ENCODE data around the gene ATP9B. TPM values are rescaled to one million over a fixed set of nuclear protein-coding genes. Genes with fewer than 3 reads are reported as not detected.

ATP9B gene
- total RNA-seq, 1 donor, result 35.4 TPM

DNA sequence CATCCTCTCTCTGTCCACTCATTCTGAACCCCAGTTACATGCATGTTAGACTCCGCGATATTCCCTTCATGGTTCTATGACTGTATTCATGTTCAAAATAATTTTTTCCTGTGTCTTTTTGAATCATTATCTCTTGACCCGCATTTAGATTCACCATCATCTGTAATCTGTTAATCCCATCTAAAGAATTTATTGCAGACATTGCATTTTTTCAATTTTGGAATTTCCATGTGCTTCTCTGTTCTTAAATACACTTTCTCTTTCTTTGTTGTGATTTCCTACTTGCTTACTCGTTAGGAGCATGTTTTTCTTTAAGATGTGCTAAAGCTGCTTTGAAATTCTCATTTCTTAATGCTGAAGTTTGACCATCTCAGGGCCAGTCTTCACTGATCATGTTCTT, 122.2 kb downstream of the ATP9B start:
- no peak overlapping the region for H3K4me3 ChIP-seq (ENCODE audit: low read depth, low read length)
- no peak for DNase-seq (ENCODE audit: low read depth)
- TF ChIP-seq, protein P1, sequence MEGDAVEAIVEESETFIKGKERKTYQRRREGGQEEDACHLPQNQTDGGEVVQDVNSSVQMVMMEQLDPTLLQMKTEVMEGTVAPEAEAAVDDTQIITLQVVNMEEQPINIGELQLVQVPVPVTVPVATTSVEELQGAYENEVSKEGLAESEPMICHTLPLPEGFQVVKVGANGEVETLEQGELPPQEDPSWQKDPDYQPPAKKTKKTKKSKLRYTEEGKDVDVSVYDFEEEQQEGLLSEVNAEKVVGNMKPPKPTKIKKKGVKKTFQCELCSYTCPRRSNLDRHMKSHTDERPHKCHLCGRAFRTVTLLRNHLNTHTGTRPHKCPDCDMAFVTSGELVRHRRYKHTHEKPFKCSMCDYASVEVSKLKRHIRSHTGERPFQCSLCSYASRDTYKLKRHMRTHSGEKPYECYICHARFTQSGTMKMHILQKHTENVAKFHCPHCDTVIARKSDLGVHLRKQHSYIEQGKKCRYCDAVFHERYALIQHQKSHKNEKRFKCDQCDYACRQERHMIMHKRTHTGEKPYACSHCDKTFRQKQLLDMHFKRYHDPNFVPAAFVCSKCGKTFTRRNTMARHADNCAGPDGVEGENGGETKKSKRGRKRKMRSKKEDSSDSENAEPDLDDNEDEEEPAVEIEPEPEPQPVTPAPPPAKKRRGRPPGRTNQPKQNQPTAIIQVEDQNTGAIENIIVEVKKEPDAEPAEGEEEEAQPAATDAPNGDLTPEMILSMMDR (IDR thresholded peaks at IDR 0.05; ENCODE audit: insufficient read depth, low read depth, low read length), result no peak

DNA sequence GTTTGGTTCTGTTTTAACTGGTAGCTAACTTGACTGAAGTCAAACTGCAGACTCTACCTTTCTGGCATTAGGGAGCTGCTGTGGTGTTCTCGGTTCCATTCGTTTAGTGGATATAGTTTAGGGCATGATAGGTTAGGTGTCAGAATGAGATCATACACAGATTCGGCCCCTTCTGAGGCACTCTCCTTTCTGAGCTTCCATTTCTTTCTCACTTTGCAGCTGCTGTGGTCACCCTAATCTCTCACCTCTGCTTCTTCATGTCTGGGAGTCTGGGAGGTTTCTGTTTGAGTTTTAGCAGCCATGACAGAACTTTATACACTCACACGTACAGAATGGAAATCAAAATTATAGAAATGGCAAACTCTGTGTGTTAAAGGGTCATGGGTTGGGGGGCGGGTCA, 122.8 kb downstream of the ATP9B start:
- DNase-seq (ENCODE audit: low read depth), result no peak
- TF ChIP-seq, protein P1 (IDR thresholded peaks at IDR 0.05; ENCODE audit: insufficient read depth, low read depth, low read length), result no peak
- no peak overlapping the region for H3K4me3 ChIP-seq (ENCODE audit: low read depth, low read length)

DNA sequence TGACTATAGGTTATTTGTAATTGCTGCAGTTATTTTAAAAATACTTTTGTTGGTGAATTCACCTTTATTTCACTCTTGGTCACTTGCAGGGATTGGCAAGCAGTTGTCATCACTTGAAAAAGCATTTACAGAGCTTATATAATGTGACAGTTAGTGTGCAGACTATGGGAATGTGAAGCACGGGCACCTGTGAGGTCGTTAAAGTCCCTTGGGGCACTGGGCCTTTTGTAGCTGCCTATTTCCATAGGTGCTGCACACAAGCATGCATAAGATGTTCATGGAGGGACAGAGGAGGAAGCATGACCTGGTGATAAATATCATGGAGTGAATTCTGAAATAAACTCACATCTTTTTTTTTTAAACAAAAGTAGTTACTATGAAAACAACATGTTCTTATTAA, 124.6 kb downstream of the ATP9B start:
- TF ChIP-seq, protein P1 (IDR thresholded peaks at IDR 0.05; ENCODE audit: insufficient read depth, low read depth, low read length), result no peak
- no peak for DNase-seq (ENCODE audit: low read depth)
- no peak overlapping the region for H3K4me3 ChIP-seq (ENCODE audit: low read depth, low read length)

DNA sequence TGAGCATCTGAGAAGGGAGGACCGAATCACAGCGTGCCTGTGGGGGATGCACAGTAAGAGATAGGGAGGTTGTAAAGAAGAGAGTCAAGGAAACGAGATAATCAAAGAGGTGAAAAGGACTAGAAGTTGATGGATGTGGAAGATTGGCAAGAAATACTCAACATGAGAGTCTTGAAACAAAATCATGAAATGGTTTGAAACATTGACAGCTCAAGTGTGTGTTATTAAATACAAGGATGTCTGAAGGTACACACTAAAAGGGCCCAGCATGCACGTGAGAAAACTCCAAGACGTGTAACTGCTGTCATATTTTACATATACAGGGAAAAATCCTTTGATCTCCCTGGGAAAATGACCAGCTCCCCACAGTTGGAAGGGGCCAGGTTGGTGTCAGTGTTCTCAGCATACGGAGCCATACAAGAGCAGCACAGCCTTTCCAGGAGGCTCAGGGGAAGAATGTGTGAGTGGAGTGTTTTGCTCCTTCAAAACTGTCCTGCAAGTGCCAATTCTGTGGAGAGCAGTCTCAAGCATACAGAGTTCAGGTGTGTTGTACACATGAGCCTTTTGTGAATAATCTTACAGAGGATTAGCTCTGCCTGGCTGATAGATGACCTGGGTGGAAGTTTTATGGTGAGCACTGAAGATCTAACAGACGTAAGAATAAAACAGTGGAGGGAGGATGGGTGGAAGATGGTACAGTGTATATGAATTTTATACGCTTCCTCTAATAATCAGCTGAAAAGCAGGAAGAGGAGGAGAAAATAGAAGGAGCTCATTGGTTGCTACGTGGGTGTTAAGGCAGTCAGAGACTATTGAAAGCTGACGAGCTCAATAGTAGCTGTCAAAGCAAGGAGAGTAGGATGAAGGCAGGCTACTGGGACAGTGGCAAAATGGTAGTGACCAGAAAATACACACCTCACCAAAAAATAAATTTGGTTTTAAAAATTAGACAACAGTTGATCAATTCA, 126.8 kb downstream of the ATP9B start:
- no peak for DNase-seq (ENCODE audit: low read depth)
- H3K4me3 ChIP-seq (ENCODE audit: low read depth, low read length), result no peak overlapping the region
- TF ChIP-seq, protein P1 (IDR thresholded peaks at IDR 0.05; ENCODE audit: insufficient read depth, low read depth, low read length), result no peak

DNA sequence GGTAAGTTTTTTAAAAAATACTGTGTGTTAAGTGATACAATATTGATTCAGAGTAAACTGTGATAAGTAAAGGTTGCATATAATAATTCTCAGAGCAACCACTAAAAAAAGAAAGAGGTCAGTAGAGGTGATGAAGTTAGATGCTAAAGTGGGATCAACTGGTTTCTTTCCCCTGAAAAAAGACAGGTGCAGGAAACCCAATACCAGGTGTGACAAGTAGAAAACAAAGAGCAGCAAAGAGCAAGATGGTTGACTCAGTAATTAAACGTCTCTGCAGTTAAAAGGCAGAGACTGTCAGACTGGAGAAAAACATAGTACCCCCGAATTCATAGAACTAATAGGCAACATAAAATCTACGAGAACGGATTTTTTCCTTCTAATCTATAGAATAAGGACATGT, 128.3 kb downstream of the ATP9B start:
- TF ChIP-seq, protein P1 (IDR thresholded peaks at IDR 0.05; ENCODE audit: insufficient read depth, low read depth, low read length), result no peak
- H3K4me3 ChIP-seq (ENCODE audit: low read depth, low read length), result no peak overlapping the region
- no peak for DNase-seq (ENCODE audit: low read depth)

DNA sequence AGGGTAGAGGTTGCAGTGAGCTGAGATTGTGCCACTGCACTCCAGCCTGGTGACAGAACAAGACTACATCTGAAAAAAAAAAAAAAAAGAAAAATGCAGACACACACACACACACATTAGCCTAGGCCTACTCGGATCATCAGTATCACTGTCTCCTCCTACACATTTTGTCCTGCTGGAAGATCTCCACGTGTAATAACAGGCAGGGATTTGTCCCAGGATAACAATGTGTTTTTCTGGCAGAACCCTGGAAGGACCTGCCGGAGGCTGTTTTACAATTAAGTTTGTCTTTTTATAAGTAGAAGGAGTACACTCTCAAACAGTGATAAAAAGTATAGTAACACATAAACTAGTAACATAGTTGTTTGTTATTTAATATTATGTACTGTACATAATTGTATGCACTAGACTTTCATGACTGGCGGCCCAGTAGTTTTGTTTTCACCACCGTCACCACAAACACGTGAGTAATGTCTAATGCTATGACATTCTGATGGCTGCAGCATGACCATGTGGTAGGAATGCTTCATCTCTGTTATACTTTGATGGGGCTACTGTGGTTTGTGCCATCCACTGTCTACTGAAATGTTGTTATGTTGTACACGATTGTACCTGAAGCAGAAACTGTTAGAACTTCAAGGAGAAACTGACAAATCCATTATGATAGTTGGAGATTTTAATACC, 130.6 kb downstream of the ATP9B start:
- peak; percentile 75 for DNase-seq (ENCODE audit: low read depth)
- no peak overlapping the region for H3K4me3 ChIP-seq (ENCODE audit: low read depth, low read length)
- TF ChIP-seq, protein P1 (IDR thresholded peaks at IDR 0.05; ENCODE audit: insufficient read depth, low read depth, low read length), result peak; percentile 45

Measured in fibroblast of villous mesenchyme (primary cell).